Activated CD4-positive, alpha-beta memory T cell treated with anti-CD3 and anti-CD28 coated beads for 36 hours (primary cell): ENCODE data around the gene RHOU. TPM values are rescaled to one million over a fixed set of nuclear protein-coding genes. Genes with fewer than 3 reads are reported as not detected.
"Not testable (repeated sequence)": the region's sequence is repeated elsewhere in the genome, so short reads cannot be mapped to it uniquely, and the experiment has no call there.

Experiments used
- CTCF ChIA-PET: fragments of 350-600 bp; sonication (Branson Sonifier 250); formaldehyde crosslinking; loops from one replicate; lab custom pipeline; 2021; ENCODE audit warnings: antibody characterized with exemption, inconsistent platforms; lab: Charles Lee
- POLR2A ChIA-PET: fragments of 350-600 bp; sonication (Branson Sonifier 250); formaldehyde crosslinking; loops from one replicate; lab custom pipeline; 2021; ENCODE audit warnings: antibody characterized with exemption; lab: Charles Lee
- DNase-seq: peaks from one replicate; pipeline ENCODE4 v3.0.0-alpha.2; 2020
- H3K27ac Mint-ChIP-seq: one replicate; pipeline ENCODE4 v1.8.0; 2021; ENCODE audit warnings: mixed read lengths
- H3K27me3 Mint-ChIP-seq: one replicate; pipeline ENCODE4 v1.8.0; 2021; ENCODE audit warnings: mixed read lengths
- H3K36me3 Mint-ChIP-seq: one replicate; pipeline ENCODE4 v1.8.0; 2021; ENCODE audit warnings: mixed read lengths
- H3K4me1 Mint-ChIP-seq: one replicate; pipeline ENCODE4 v1.8.0; 2021; ENCODE audit warnings: low read depth, mixed read lengths
- H3K4me3 Mint-ChIP-seq: one replicate; pipeline ENCODE4 v1.8.0; 2021; ENCODE audit warnings: mild to moderate bottlenecking, mixed read lengths
- H3K9me3 Mint-ChIP-seq: one replicate; pipeline ENCODE4 v1.8.0; 2021; ENCODE audit warnings: mixed read lengths
- intact Hi-C: fragments of 100-400 bp; cut with micrococcal nuclease; formaldehyde crosslinking; loops from one replicate; pipeline ENCODE4 v1.15.1; 2023
- total RNA-seq, 2 experiments: library from RNA; stranded (reverse); gene quantifications; one replicate each; pipeline ENCODE4 v1.2.3, GENCODE V29; 2021

RHOU gene
- total RNA-seq, 2 experiments from 2014 or later = 0.57 to 0.68 TPM

GRCh38 chr1:228765168-228765946 lies 30.1 kb downstream of the RHOU start:
- Mint-ChIP-seq H3K27me3 (no peaks in the 10 kb centered on the region), H3K4me1 (peaks cover 17% of the 10 kb centered on the region), H3K4me3 (no peak overlapping the region), H3K9me3 (no peaks in the 10 kb centered on the region), H3K27ac (no peak overlapping the region), H3K36me3 (no peaks in the 10 kb centered on the region)
- ChIA-PET POLR2A (no interaction called here), CTCF (no interaction called here)
- peak; percentile 53 for DNase-seq
- intact Hi-C loops = no loop called here

DNA sequence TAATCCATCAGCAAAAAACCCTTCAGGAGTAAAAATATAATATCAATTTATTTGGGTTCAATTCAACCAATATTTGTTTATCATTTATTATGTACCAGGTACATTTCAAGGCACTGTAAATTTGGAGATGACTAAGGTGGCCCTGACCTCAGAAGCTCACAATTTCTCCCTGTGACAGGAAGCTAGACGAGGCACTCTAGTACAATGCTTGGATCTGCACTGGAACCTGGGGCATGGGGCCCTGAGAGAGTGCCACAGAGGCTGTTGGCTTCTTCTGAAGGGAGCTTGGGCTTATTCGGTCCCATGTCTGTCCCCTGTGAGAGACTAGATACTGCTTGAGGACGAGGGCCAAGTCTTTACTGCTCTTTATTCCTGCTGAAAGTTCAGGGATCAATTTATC lies 31.5 kb downstream of the RHOU start:
- intact Hi-C loops = no loop called here
- no peaks in the 10 kb centered on the region for H3K9me3 Mint-ChIP-seq
- H3K36me3 Mint-ChIP-seq = no peaks in the 10 kb centered on the region
- no peak overlapping the region for H3K4me3 Mint-ChIP-seq
- peaks cover 17% of the 10 kb centered on the region for H3K4me1 Mint-ChIP-seq
- CTCF ChIA-PET = no interaction called here
- H3K27ac Mint-ChIP-seq = no peak overlapping the region
- H3K27me3 Mint-ChIP-seq = no peaks in the 10 kb centered on the region
- POLR2A ChIA-PET = no interaction called here
- DNase-seq = no peak

- Mint-ChIP-seq H3K4me1 (peaks cover 17% of the 10 kb centered on the region), H3K4me3 (no peak overlapping the region), H3K27me3 (no peaks in the 10 kb centered on the region), H3K36me3 (no peaks in the 10 kb centered on the region), H3K27ac (no peak overlapping the region), H3K9me3 (no peaks in the 10 kb centered on the region)
- intact Hi-C loops = no loop called here
- ChIA-PET CTCF (no interaction called here), POLR2A (interaction anchor here (0.6 kb wide), 1 partner anchor 454 kb away, joined by 3 read pairs; no protein-coding TSS in a partner anchor)
- DNase-seq = peak; percentile 20
Observed at GRCh38 chr1:228767636-228768354, 32.5 kb downstream of the RHOU start.

DNA sequence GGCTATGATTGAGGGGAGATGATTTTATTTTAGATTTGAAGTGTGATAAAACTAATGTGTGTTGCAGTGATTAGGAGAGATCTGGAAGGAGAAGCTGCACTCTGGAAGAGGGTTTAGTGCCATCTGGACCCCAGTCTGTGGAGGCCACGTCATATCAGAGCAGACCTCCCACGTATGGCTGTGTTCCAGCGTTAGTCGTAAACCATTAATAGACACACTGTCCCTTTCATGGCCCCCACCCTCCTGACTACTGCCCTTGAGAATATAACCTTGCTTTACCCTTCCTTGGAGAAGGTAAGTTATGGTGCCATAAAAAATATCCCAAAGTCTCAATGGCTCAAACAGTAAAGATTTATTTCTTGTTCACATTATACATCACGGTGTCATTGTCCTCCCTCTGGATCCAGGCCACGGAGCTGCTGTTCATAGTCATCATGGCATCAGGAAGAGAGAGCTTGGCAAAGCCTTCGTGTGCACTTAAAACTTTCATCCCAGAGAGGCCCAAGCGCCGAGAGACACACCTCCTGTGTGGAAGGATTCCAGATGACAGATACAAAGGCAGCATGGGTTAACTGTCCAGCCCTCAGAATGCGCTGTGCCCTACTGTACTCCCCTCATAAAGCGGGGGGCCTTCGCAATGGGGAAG lies 33.2 kb downstream of the RHOU start:
- no peaks in the 10 kb centered on the region for H3K27me3 Mint-ChIP-seq
- no peaks in the 10 kb centered on the region for H3K36me3 Mint-ChIP-seq
- no peak overlapping the region for H3K4me3 Mint-ChIP-seq
- CTCF ChIA-PET = no interaction called here
- POLR2A ChIA-PET = interaction anchor here (0.6 kb wide), 1 partner anchor 454 kb away, joined by 3 read pairs; no protein-coding TSS in a partner anchor
- H3K4me1 Mint-ChIP-seq = peaks cover 17% of the 10 kb centered on the region
- no peak overlapping the region for H3K27ac Mint-ChIP-seq
- H3K9me3 Mint-ChIP-seq = no peaks in the 10 kb centered on the region
- no peak for DNase-seq
- intact Hi-C loops = no loop called here

- intact Hi-C loops = no loop called here
- no peaks in the 10 kb centered on the region for H3K36me3 Mint-ChIP-seq
- no peaks in the 10 kb centered on the region for H3K9me3 Mint-ChIP-seq
- POLR2A ChIA-PET = no interaction called here
- H3K4me3 Mint-ChIP-seq = no peak overlapping the region
- CTCF ChIA-PET = no interaction called here
- H3K27me3 Mint-ChIP-seq = no peaks in the 10 kb centered on the region
- DNase-seq = no peak
- no peak overlapping the region for H3K27ac Mint-ChIP-seq
- peaks cover 11% of the 10 kb centered on the region for H3K4me1 Mint-ChIP-seq
Observed at GRCh38 chr1:228770779-228771223, 35.5 kb downstream of the RHOU start.

DNA sequence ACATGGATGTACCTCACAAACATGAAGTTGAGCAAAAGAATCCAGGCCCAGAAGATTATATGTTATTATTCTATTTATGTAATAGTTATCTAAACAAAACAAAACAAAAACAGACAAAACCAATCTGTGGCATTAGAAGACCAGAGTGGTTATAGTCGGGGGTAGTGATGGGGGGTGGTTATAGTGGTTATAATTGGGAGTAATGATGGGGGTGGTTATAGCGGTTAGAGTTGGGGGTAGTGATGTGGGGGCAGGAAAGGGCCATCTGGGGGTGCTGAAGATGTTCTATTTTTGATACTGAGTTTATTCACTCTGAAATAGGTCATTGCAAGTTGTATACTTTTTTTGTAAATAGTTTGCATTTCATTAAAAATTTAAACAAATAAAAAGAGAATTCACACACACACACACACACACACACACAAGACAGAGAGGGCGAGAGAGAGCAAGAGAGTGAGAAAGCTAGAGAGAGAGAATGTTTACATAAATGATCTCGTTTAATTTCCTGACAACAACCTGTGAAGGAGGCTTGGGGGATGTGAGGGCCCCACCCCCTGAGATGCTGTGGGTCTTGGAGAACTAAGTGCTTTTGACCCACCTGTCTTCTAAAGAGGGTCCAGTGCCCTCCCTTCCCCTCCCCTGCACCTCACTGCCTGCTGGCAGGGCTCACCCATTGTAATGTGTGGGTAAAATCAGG lies 37.4 kb downstream of the RHOU start:
- Mint-ChIP-seq H3K4me1 (peaks cover 6% of the 10 kb centered on the region), H3K9me3 (no peaks in the 10 kb centered on the region), H3K27me3 (no peaks in the 10 kb centered on the region), H3K36me3 (no peaks in the 10 kb centered on the region), H3K4me3 (no peak overlapping the region), H3K27ac (no peak overlapping the region)
- intact Hi-C loops = no loop called here
- DNase-seq = no peak
- CTCF ChIA-PET = no interaction called here
- POLR2A ChIA-PET = no interaction called here

GRCh38 chr1:228775946-228776345 lies 40.7 kb downstream of the RHOU start:
- POLR2A ChIA-PET, CTCF ChIA-PET, intact Hi-C loops: not testable (repeated sequence)

DNA sequence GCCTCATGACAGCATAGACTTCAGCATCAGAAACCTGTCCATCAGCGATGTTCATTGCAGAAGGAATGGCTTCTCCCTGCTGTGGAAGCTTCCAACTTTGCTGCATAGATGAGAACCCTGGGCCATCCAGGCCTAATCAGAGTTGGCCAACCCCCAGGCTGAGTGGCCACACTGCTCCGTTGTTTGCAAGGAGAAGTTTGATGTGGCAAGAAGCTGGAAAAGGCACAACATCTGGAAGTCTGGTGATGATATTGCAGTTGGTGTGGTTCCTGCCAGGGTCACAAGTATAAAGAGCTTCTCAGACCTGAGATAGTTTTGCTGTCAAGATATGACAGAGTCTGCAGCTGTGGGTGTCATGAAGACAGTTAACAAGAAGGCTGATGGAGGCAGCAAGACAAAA lies 41.2 kb downstream of the RHOU start:
- DNase-seq = no peak
- Mint-ChIP-seq H3K4me1 (no peaks in the 10 kb centered on the region), H3K4me3 (no peak overlapping the region), H3K27ac (no peak overlapping the region), H3K27me3 (no peaks in the 10 kb centered on the region), H3K9me3 (no peaks in the 10 kb centered on the region), H3K36me3 (no peaks in the 10 kb centered on the region)
- ChIA-PET POLR2A (no interaction called here), CTCF (no interaction called here)
- intact Hi-C loops = no loop called here

More at GRCh38 chr1:228775946-228776345, 40.7 kb downstream of the RHOU start:
- H3K36me3 Mint-ChIP-seq, H3K27ac Mint-ChIP-seq, H3K9me3 Mint-ChIP-seq, H3K4me1 Mint-ChIP-seq, H3K27me3 Mint-ChIP-seq, H3K4me3 Mint-ChIP-seq, DNase-seq: not testable (repeated sequence)

- no peaks in the 10 kb centered on the region for H3K36me3 Mint-ChIP-seq
- H3K4me1 Mint-ChIP-seq = no peaks in the 10 kb centered on the region
- POLR2A ChIA-PET = no interaction called here
- H3K27me3 Mint-ChIP-seq = no peaks in the 10 kb centered on the region
- H3K4me3 Mint-ChIP-seq = no peak overlapping the region
- intact Hi-C loops = no loop called here
- CTCF ChIA-PET = no interaction called here
- no peak overlapping the region for H3K27ac Mint-ChIP-seq
- DNase-seq = no peak
- H3K9me3 Mint-ChIP-seq = no peaks in the 10 kb centered on the region
Observed at GRCh38 chr1:228777236-228777635, 42.0 kb downstream of the RHOU start.

DNA sequence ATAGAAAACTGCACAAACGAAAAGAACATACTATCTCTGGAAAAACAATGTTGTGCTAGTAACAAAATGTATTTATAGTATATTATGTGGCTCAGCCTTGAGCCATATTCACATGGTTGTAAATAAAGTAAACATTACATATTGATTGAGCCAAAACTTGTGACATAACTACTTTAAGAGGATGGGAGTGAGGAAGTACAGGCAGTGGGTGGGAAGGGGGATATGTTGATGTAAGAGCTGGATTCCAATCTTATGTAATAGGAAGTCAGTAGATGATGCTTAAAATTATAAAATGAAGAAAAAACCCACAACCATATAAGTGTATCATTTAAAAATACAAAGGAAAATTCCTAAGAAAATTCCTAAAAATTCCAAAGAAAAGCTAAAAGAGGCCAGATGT lies 42.7 kb downstream of the RHOU start:
- no peak overlapping the region for H3K4me3 Mint-ChIP-seq
- ChIA-PET POLR2A (no interaction called here), CTCF (no interaction called here)
- H3K4me1 Mint-ChIP-seq = no peaks in the 10 kb centered on the region
- no peak for DNase-seq
- no peak overlapping the region for H3K27ac Mint-ChIP-seq
- intact Hi-C loops = no loop called here
- H3K27me3 Mint-ChIP-seq = no peaks in the 10 kb centered on the region
- H3K36me3 Mint-ChIP-seq = no peaks in the 10 kb centered on the region
- no peaks in the 10 kb centered on the region for H3K9me3 Mint-ChIP-seq

DNA sequence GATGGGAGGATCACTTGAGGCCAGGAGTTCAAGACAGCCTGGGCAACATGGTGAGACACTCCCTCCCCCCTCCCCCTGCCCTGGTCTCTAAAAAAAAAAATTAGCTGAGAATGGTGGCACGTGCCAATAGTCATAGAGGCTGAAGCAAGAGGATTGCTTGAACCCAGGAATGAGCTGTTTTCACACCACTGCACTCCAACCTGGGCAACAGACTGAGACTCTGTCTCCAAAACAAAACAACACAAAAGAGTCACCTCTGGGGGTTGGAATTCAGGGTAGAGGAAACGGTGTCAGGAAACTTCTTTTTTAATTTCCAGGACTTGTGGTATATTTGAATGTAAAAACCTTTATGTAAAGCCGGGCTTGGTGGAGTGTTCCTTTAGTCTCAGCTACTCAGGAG lies 43.2 kb downstream of the RHOU start:
- Mint-ChIP-seq H3K36me3 (no peaks in the 10 kb centered on the region), H3K9me3 (no peaks in the 10 kb centered on the region), H3K4me3 (no peak overlapping the region), H3K27me3 (no peaks in the 10 kb centered on the region), H3K4me1 (no peaks in the 10 kb centered on the region), H3K27ac (no peak overlapping the region)
- CTCF ChIA-PET = no interaction called here
- intact Hi-C loops = no loop called here
- no peak for DNase-seq
- POLR2A ChIA-PET = no interaction called here

DNA sequence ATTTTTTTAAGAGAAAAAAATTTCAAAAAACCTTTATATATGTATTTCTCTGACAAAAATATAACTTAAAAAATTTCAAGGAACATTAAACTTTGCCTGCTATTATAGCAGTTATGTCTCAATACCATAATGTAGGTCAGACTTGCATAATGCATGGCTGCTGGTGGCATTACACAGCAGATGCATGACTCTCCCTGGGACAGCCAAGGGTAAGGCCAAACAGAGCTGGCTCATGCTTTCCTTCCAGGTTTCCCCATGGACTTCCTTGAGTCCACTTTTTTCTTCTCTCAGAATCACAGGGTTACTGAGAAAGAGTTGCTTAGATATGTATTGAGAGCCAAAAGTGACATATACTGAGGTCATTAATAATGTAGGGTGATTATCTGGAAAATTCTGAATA lies 43.7 kb downstream of the RHOU start:
- ChIA-PET POLR2A (interaction anchor here (0.5 kb wide), 1 partner anchor 855 kb away, joined by 3 read pairs; no protein-coding TSS in a partner anchor), CTCF (no interaction called here)
- no peak for DNase-seq
- Mint-ChIP-seq H3K4me1 (no peaks in the 10 kb centered on the region), H3K4me3 (no peak overlapping the region), H3K27ac (no peak overlapping the region), H3K27me3 (no peaks in the 10 kb centered on the region), H3K9me3 (no peaks in the 10 kb centered on the region), H3K36me3 (no peaks in the 10 kb centered on the region)
- intact Hi-C loops = no loop called here
